Islet precursor cell (in vitro differentiated cells): ENCODE measurements around the gene SLAMF1.

ENCODE experiments used
- DNase-seq: peaks from one replicate; pipeline ENCODE4 v3.0.0-alpha.2; 2018

The SLAMF1 gene

GRCh38 chr1:160558660-160559380 lies 88.0 kb downstream of the SLAMF1 start:
- no peak for DNase-seq
